Body of pancreas (tissue), 4 donors: Measurements from ENCODE around the gene HOXC5.

Experiments used
- CTCF ChIP-seq, 7 experiments: fragments of 450-650 bp in 4 of 7; fragments of 200-600 bp in 3 of 7; sonication (generic) in 3 of 7; IDR thresholded peaks; one replicate each; pipeline ENCODE4 v1.5.1; 2016 to 2019; ENCODE audit warnings: antibody characterized with exemption in 7 of 7
- POLR2A ChIP-seq, 3 donors: fragments of 450-650 bp; IDR thresholded peaks; one replicate each; pipeline ENCODE4 v1.6.1; 2016; ENCODE audit warnings: antibody characterized with exemption in 3 of 3, mild to moderate bottlenecking in 2 of 3

DNA sequence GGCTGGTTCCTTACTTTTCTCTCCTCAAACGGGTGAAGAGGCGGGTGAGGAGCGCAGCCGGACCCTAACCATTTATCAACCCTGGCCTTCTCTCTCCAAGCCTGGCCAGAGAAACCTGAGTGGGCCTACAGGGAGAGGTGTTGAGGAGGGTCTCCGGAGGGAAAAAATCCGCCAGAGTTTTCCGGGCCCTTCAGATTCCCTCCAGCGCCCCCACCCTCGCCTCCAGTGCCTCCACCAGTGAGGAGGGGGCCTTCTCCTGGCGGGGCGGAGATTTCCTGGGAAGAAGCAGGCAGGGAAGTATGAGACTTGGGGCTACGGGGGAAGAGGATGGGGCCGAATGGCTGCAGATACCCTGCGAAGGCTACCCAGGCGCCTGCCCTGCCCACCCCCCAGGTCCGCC, 1.4 kb upstream of the HOXC5 start:
- no peak for TF ChIP-seq CTCF (IDR thresholded peaks at IDR 0.05)
- TF ChIP-seq POLR2A (IDR thresholded peaks at IDR 0.05), result no peak
